ENCODE results near the gene SLC6A20. TPM values are rescaled to one million over a fixed set of nuclear protein-coding genes. Genes with fewer than 3 reads are reported as not detected.

SLC6A20 gene, protein sequence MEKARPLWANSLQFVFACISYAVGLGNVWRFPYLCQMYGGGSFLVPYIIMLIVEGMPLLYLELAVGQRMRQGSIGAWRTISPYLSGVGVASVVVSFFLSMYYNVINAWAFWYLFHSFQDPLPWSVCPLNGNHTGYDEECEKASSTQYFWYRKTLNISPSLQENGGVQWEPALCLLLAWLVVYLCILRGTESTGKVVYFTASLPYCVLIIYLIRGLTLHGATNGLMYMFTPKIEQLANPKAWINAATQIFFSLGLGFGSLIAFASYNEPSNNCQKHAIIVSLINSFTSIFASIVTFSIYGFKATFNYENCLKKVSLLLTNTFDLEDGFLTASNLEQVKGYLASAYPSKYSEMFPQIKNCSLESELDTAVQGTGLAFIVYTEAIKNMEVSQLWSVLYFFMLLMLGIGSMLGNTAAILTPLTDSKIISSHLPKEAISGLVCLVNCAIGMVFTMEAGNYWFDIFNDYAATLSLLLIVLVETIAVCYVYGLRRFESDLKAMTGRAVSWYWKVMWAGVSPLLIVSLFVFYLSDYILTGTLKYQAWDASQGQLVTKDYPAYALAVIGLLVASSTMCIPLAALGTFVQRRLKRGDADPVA
- not detected in 2 replicates for total RNA-seq

DNA sequence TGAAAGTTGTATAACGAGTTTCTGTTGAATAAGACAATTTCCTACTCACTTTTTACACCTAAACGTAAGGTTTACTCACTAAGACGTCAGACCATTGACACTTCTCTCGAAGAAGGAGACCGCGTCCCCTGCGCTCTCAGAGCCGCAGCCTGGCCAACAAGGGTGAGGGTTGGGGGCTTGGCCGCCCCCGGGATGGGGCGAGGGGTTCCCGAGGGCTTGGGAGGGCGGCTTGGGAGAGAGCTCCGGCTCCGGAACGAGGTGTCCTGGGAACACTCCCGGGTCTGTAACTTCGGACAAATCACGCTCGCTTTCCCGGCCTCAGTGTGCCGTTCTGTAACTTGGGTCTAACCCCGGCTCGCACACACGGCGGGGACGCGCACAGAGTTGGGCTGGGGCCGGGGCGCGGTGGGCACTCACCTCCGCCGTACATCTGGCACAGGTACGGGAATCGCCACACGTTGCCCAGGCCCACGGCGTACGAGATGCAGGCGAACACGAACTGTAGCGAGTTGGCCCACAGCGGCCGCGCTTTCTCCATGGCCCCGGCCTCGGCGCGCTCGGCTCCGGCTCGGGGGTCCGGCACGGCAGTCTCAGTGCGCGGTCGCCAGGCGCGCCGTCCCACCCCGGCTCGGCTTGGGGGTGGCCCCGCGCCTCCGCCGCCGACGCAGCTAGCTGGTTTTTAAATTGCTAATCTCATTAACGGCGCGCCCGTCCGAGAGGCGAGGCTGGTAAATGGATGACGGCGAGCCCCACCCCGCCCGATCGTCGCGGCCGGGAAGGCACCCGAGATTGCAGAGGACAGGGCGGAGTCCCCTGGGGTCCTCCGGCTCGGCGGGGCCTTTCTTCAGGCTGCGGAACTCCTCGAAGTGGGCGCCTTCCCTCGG is at the start of gene SLC6A20:
TSS of gene SLC6A20 (minus strand) at position 655 of the 884 bp plus-strand sequence. CDS start at position 538, 117 bp downstream.
- peak within 1 kb of the TSS; percentile 66 for H3K4me3 Mint-ChIP-seq
- H3K9me3 Mint-ChIP-seq, result no peaks in the 10 kb centered on the region
- H3K36me3 Mint-ChIP-seq (ENCODE audit: low read depth), result no peaks in the 10 kb centered on the region
- DNase-seq, result peak; percentile 65
- H3K27ac Mint-ChIP-seq, result peak within 1 kb of the TSS; percentile 35
- H3K4me1 Mint-ChIP-seq, result peaks cover 5% of the 10 kb centered on the region
- intact Hi-C loops (cut with micrococcal nuclease), result loop anchor here (5.0 kb wide), 1 partner anchor 46 kb away; the partner anchor contains the start of gene LZTFL1
- H3K27me3 Mint-ChIP-seq, result peaks cover 81% of the 10 kb centered on the region

DNA sequence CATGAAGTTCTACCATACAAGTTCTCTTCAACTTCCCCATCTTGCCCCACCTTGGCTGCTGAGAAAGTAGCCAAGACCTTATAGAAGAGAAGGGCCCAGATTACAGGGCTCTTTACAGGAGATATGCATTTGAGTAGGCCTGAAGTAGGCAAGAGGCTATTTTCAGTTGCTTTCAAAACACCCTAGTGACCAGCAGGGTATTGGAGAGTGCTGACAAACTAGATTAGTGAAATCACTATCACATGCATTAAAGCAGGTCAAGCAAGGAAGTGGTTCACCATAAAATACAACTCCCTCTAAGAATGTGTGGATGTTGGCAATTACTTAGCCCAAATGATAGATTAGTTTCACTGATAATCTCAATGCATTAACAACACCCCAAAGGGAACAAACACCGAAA is 48.3 kb upstream of the SLC6A20 start:
- peaks cover 56% of the 10 kb centered on the region for H3K27me3 Mint-ChIP-seq
- intact Hi-C loops (cut with micrococcal nuclease), result loop anchor here (5.0 kb wide), 2 partner anchors 47 to 82 kb away; partner anchors contain the start of gene SLC6A20

DNA sequence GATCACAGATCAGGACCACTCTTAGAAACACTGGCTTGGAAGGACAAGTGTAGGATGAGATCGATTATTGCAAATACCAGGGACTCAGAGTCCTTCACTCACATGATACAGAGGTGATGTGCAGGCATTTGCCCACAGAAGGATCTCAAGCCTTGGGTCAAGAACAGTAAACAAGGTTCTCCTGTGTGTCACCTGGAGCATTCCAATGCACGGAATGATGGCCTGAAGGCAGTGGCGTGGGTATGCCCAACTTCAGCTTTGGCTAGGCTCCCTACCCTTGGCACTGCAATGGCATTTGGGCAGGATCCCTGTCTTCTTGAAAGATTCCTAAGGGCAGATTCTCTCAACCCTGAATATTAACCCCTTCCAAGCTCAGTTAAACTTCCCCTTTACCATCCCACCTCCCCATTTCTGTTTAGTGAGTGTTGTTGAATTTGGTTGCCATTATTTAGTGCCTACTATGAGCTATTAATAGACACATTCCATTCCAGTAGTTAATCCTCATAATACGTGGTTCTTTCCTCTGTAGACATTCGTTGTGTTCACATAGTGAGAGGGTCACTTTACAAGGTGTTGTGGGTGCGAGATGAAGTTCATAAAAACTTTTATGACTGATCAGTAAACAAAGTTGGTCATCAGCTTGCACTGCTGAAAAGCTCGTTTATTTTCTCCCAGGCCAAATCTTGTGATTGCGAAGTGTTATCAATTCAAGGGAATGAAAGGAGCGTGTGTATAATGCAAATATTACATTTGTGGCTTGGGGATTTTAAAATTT is 46.7 kb upstream of the SLC6A20 start:
- peaks cover 55% of the 10 kb centered on the region for H3K27me3 Mint-ChIP-seq

More for the DNA sequence above, 48.3 kb upstream of the SLC6A20 start:
- no peak overlapping the region for H3K27ac Mint-ChIP-seq
- H3K4me3 Mint-ChIP-seq, result no peak overlapping the region
- H3K4me1 Mint-ChIP-seq, result peaks cover 19% of the 10 kb centered on the region
- H3K9me3 Mint-ChIP-seq, result peaks cover 10% of the 10 kb centered on the region
- H3K36me3 Mint-ChIP-seq (ENCODE audit: low read depth), result no peaks in the 10 kb centered on the region
- DNase-seq, result no peak

DNA sequence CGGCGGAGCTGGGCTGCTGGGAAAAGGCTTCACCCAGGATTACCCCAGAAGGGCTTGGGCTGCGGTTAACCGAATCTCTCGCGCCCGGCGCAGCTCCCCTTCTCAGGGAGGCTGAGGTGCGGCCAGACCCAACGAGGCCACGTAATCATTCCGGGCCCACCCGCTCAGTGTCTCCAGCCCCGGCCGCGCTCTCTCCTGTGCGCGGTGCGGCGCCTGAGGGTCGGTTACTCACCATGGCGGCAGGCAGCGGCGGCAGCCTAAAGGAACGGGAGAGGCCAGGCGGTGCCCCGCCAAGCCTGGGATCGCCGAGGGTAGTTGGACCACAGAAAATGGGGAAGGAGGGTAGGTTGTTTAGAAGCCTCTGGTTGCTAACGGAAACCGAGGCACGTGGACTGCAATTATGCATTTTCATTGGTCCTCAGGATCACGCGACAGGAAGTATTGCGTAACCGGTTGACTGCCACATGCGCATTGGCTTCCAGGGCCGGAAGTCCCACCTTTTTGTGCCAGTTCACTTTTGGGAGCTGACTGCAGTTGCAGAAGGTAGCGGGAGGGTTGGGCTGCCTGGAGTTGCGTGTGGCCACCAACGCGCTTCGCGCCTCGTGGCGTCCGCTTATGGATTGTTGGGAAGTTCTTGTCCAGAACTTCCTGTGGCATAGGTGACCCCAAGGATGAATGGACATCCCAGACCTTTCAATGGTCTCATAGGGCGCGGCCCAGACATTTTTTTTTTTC is 45.6 kb upstream of the SLC6A20 start, which contains the start of gene LZTFL1:
TSS of gene LZTFL1 (minus strand) at position 363 of the 735 bp plus-strand sequence. CDS start at position 235, 128 bp downstream.
- Mint-ChIP-seq H3K27ac (peak within 1 kb of the TSS; percentile 86), H3K36me3 (ENCODE audit: low read depth) (no peaks in the 10 kb centered on the region), H3K27me3 (peaks cover 52% of the 10 kb centered on the region), H3K9me3 (peaks cover 10% of the 10 kb centered on the region), H3K4me3 (peak within 1 kb of the TSS; percentile 94), H3K4me1 (peaks cover 19% of the 10 kb centered on the region)
- intact Hi-C loops (cut with micrococcal nuclease), result loop anchor here (1.0 to 5.0 kb wide), 4 partner anchors 19 to 80 kb away; partner anchors contain the start of gene SLC6A20
- peak; percentile 96 for DNase-seq

More for the DNA sequence above, 46.7 kb upstream of the SLC6A20 start:
- Mint-ChIP-seq H3K4me3 (peak overlapping the region; percentile 94), H3K4me1 (peaks cover 19% of the 10 kb centered on the region), H3K9me3 (peaks cover 10% of the 10 kb centered on the region), H3K36me3 (ENCODE audit: low read depth) (no peaks in the 10 kb centered on the region), H3K27ac (no peak overlapping the region)
- no peak for DNase-seq
- intact Hi-C loops (cut with micrococcal nuclease), result loop anchor here (1.0 to 5.0 kb wide), 4 partner anchors 18 to 81 kb away; partner anchors contain the start of gene SLC6A20

DNA sequence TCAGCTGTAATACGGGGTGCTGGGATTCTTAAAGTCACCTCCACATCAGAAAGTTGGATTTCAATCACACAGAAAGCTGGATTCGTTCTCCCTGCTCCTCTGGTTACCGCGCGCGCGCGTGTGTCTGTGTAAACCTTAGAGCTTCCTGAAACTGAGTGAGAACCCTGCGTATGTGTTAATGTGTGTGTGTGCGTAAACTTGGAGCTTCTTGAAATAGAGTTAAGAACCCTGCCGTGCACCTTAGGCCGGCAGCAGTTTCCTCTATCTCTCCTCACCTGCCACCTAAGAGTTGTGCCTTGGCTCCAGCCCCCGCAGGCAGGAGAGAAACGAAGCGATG is 45.1 kb upstream of the SLC6A20 start:
- DNase-seq, result no peak
- peaks cover 50% of the 10 kb centered on the region for H3K27me3 Mint-ChIP-seq
- intact Hi-C loops (cut with micrococcal nuclease), result loop anchor here (5.0 kb wide), 2 partner anchors 44 to 79 kb away; partner anchors contain the start of gene SLC6A20
- H3K4me1 Mint-ChIP-seq, result peaks cover 19% of the 10 kb centered on the region
- peak overlapping the region; percentile 94 for H3K4me3 Mint-ChIP-seq
- H3K9me3 Mint-ChIP-seq, result peaks cover 10% of the 10 kb centered on the region
- peak overlapping the region; percentile 86 for H3K27ac Mint-ChIP-seq
- H3K36me3 Mint-ChIP-seq (ENCODE audit: low read depth), result no peaks in the 10 kb centered on the region

DNA sequence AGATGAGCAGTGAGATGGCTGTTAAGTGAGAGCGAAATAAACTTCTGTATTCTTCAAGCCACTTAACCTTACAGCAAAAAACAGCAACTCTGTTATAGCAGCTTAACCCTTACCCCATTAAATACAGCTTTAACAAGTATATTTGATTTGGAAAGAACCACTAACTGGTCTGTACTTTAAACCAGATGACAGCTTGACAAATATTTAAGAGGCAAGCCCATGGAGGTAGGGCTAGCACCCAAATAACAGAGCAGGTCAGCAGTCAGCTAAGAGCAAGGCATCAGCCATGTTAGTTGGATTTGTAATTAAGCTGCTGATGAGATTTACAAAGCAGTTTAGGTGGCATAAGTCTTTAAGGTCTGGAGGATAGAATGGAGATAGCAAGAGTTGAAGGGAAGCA is 42.1 kb upstream of the SLC6A20 start:
- Mint-ChIP-seq H3K4me3 (no peak overlapping the region), H3K27ac (no peak overlapping the region)

DNA sequence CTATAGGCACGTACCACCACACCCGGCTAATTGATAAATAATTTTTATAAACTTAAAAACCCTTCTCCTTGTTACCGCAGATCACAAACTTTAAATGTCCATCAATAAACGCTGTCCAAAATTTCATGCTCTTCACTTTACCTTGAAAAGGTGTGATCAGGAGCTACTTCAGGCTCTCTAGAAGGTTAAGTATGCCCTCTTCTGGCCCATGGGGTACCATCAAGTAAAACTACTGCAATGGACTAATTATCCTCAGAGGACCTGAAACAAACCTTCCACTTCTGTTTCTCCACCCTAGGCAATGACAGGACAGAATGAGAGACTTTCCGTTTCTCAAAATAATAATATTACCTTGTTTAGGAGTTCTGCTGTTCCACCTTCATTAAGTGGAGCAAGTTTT is 36.4 kb upstream of the SLC6A20 start:
- DNase-seq, result peak; percentile 61
- Mint-ChIP-seq H3K27me3 (peaks cover 7% of the 10 kb centered on the region), H3K36me3 (ENCODE audit: low read depth) (peaks cover 11% of the 10 kb centered on the region), H3K4me3 (no peak overlapping the region), H3K9me3 (no peaks in the 10 kb centered on the region), H3K27ac (no peak overlapping the region), H3K4me1 (peaks cover 5% of the 10 kb centered on the region)
- intact Hi-C loops (cut with micrococcal nuclease), result no loop called here

More for the DNA sequence above, 42.1 kb upstream of the SLC6A20 start:
- Mint-ChIP-seq H3K27me3 (peaks cover 39% of the 10 kb centered on the region), H3K9me3 (peaks cover 10% of the 10 kb centered on the region), H3K4me1 (peaks cover 17% of the 10 kb centered on the region), H3K36me3 (ENCODE audit: low read depth) (peaks cover 2% of the 10 kb centered on the region)
- DNase-seq, result no peak
- intact Hi-C loops (cut with micrococcal nuclease), result no loop called here

DNA sequence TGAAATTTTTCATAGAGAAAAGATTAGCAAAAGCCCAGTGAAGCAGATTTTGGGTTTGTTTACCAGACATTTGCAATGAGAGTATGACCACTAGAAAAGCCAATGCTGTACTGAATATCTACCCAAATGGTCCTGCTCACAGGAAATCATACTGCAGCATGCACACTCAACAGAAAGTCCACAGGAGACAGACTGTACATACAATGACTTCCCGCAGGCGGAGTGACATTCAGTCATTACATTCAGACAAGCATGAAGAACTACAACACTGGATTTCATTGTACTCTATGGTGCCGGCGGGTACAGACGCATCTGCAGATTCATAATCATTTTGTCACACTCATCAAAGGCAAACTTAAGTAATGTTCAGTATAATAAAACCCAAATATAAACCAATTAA is 33.8 kb upstream of the SLC6A20 start:
- Mint-ChIP-seq H3K9me3 (no peaks in the 10 kb centered on the region), H3K36me3 (ENCODE audit: low read depth) (peaks cover 9% of the 10 kb centered on the region), H3K27me3 (no peaks in the 10 kb centered on the region), H3K27ac (no peak overlapping the region), H3K4me1 (peaks cover 15% of the 10 kb centered on the region), H3K4me3 (no peak overlapping the region)
- no peak for DNase-seq
- intact Hi-C loops (cut with micrococcal nuclease), result no loop called here

DNA sequence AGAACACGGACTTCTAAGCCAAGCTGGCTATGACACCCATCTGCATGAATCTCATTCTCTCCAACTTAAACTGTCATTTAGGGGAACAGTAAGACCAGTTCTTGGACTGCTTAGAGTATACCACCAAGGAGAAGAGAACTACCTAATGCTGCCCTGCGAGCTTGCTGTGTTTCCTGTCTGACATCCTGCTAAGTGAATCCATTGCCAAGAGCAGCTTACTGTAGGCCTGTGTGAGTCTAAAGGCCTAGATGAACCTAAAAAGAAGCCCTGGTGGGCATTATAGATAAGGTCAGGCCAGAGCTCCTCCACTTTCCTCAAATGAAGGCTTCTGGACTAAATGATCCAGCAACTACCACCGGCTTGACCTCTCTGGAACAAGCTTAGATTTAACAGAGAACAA is 30.6 kb upstream of the SLC6A20 start:
- intact Hi-C loops (cut with micrococcal nuclease), result no loop called here
- Mint-ChIP-seq H3K27ac (no peak overlapping the region), H3K27me3 (no peaks in the 10 kb centered on the region), H3K36me3 (ENCODE audit: low read depth) (peaks cover 8% of the 10 kb centered on the region), H3K9me3 (no peaks in the 10 kb centered on the region), H3K4me1 (peaks cover 15% of the 10 kb centered on the region), H3K4me3 (no peak overlapping the region)
- no peak for DNase-seq

DNA sequence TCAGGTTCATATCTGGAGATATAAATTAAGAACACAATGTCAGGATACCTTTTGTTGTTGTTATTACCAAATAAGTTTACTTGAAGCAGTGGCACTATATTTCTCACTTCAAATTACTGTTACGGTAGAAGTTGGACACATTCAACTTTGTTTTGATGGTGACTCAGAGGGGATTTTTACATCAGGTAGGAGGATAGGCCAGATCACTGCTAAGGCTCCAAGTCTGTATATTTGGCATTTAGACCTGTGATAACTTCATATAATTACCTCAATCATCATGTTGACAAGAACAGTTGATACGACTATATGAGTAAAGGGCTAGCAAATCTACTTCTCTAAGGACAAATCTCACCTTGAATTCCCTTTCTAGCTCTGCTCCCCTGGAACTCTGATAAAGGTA is 30.0 kb upstream of the SLC6A20 start:
- no peaks in the 10 kb centered on the region for H3K27me3 Mint-ChIP-seq
- peaks cover 6% of the 10 kb centered on the region for H3K36me3 Mint-ChIP-seq (ENCODE audit: low read depth)
- intact Hi-C loops (cut with micrococcal nuclease), result no loop called here
- no peaks in the 10 kb centered on the region for H3K9me3 Mint-ChIP-seq
- H3K4me3 Mint-ChIP-seq, result no peak overlapping the region
- peak overlapping the region; percentile 6 for H3K27ac Mint-ChIP-seq
- peaks cover 12% of the 10 kb centered on the region for H3K4me1 Mint-ChIP-seq
- no peak for DNase-seq

DNA sequence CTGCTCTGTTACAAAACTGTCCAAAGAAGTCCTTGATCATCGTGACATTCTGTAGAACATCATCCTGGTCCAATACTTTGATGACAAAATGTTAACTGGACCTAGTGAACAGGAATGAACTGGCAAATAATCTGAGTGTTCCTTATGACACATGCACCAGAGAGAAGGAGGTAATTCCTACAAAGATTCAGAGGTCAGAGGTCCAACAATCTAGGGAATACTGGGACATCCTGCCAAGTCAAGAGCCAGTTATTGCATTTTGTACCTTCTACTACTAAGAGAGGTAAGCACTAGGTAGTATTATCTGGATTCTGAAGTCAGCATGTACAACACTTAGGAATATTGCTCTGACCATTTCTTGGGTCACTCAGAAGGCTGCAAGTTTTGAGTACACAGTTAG is 24.8 kb upstream of the SLC6A20 start:
- Mint-ChIP-seq H3K9me3 (no peaks in the 10 kb centered on the region), H3K4me3 (no peak overlapping the region), H3K27ac (no peak overlapping the region), H3K27me3 (no peaks in the 10 kb centered on the region), H3K36me3 (ENCODE audit: low read depth) (no peaks in the 10 kb centered on the region), H3K4me1 (peaks cover 3% of the 10 kb centered on the region)
- no peak for DNase-seq
- intact Hi-C loops (cut with micrococcal nuclease), result no loop called here

DNA sequence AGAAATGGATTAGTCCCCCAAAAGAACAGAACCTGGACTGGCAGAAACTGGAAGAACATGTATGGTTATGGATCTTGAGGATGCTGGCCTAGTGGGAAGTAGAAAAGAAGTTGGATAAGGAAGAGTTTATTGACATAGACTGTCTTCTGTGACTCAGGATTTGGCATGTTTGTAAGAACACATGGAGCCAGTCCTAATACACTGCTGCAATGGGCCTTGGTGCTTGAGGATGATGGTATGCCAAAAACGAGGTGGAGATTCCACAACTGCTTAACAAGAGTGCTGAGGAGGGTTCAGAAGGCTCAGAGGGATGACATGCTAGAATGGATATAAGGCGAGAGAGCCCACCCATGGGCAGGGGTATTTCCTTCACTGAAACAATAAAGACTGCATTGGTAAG is 23.2 kb upstream of the SLC6A20 start:
- Mint-ChIP-seq H3K36me3 (ENCODE audit: low read depth) (no peaks in the 10 kb centered on the region), H3K27me3 (peaks cover 7% of the 10 kb centered on the region), H3K27ac (no peak overlapping the region), H3K4me3 (no peak overlapping the region), H3K4me1 (no peaks in the 10 kb centered on the region), H3K9me3 (no peaks in the 10 kb centered on the region)
- no peak for DNase-seq
- intact Hi-C loops (cut with micrococcal nuclease), result no loop called here
